HG02763 (cell line): Measurements from ENCODE around the gene PRL.

Source experiments
- ATAC-seq: cut with Tn5 transposase; IDR thresholded peaks from one replicate; pipeline ENCODE4 v1.9.1; 2021; ENCODE audit warnings: mild to moderate bottlenecking, moderate library complexity; ENCODE audit not compliant: unreplicated experiment

PRL gene

DNA sequence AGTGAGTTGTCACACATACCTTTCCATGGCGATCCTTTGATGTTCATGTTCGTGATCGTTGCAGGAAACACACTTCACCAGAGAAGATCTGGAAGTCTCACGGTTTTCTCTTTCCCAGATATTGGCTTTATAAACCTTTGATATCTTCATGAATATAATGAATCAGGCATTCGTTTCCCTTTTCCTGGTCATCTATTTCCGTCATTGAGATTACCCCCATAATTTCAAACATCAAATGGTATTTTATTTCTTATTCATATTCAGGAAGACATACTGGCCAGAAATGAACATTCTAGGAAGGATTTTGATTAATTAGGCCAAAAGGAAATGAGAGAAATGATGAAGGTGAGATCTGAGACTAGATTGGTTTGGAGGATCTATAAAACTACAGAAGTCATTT lies at the start of gene PRL:
TSS of gene PRL (minus strand) at position 101 of the 400 bp plus-strand sequence. CDS start at position 47, 54 bp downstream.
- no peak for ATAC-seq

DNA sequence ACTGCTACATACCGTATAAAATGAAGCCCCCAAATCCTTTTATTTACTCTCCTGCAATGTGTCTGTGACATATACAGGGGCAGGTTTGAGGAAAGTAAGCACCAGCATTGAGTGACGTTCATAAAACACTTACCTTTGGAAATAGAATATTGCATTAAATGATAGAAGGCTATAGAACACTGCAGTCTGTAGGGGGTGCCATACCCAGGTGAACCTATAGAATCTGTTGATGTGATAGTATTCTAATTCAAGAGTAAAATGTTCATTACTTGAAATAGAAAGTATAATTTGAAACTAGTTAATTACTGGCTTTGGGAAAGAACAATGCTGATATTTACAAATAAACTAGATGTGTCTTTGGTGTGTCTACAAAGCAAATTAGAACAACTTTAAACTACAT lies 47.0 kb upstream of the PRL start:
- no peak for ATAC-seq

DNA sequence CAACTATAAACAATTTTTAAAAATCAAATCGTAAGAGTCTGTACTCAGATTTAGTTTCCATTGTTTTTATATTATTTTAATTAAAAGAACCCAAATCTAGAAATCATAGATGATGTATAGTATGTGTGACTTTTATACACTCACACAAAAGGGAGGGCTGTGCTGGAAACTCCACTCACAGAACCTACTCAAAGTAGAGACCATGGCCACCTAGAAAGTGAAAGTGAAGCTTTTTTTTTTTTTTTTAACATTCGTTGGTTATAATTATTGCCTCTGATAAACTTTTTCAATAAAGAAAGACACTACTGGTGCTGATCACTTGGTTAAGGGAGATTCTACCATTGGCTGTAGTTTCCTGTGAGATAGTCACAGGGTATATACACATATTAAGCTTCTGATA lies 37.9 kb upstream of the PRL start:
- ATAC-seq, result no peak

- no peak for ATAC-seq
Observed at GRCh38 chr6:22333802-22334201, 37.0 kb upstream of the PRL start.

DNA sequence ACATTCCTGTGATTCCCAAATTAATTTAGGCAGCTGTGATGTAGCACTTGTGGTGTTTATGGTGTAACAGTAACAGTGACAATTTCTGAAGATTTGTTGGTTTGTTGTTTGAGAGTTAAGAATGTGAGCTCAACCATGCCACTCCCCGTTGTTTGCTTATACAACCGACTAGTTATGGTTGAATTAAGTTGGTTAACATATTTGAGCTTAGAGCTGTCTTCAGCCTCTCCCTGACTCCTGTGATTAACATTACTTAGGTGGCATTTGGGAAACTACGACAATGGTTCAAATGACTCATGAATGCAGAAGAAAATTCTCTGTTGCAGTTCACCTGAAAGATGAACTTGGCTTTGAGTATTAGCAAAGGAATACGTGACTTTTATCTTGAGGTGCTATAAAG lies 35.9 kb upstream of the PRL start:
- ATAC-seq, result no peak

GRCh38 chr6:22332216-22332615 lies 35.4 kb upstream of the PRL start:
- no peak for ATAC-seq

DNA sequence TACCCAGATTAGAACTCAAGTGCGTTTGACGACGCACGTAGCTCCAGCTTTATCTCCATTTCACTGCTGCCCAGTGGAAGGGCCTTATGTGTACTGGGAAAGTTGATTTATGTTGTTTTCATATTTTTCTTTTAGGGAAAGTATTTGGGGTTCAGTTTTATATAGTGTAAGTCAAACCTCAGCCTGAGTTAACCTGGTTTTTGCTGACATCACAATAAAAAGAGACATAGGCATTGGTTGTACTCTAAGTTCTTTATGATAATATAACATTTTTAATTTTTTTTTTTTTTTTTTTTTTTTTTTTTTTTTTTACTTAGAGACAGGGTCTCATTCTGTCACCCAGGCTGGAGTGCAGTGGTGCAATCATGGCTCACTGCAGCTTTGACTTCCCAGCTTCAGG lies 34.1 kb upstream of the PRL start:
- ATAC-seq, result no peak

GRCh38 chr6:22328474-22328873 lies 31.6 kb upstream of the PRL start:
- ATAC-seq, result no peak

GRCh38 chr6:22327881-22328280 lies 31.0 kb upstream of the PRL start:
- no peak for ATAC-seq

DNA sequence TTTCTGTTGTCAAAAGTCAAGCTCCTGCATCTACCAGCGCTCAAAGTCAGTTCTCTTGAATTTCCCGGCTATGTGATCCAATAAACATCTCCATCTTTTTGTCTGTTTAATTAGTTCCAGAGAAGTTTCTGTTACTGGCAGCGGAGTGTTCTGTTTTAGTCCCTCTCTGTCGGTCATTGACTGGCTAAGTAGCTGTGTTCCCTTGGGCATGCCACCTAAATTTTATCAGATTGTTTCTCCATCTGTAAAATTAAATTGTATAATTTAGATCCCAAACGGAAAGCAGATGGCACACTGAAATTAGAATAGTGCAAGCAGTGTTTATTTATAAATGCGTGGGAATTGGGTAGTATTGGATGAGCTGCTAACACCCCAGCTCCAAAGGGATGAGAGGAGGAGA lies 29.7 kb upstream of the PRL start:
- ATAC-seq, result no peak

DNA sequence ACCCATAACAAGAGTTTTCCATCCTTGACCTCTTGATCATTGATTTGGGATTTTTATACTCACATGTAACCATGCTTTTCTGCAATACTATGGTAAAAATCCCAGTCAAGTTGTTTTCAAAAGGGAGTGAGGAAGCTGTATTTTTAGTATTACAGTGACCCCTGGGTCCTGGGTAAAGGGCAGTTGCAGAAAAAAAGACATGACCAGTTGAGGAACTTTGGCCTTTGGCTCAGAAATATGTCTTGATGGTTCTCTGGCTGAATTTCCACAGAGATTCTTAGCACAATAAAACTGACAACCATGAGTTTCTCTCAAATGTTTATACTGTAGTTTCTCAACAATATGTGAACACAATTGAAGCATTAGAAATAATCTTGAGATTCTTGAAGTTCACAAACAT lies 28.6 kb upstream of the PRL start:
- no peak for ATAC-seq

- ATAC-seq, result no peak
Observed at GRCh38 chr6:22323848-22324247, 27.0 kb upstream of the PRL start.

DNA sequence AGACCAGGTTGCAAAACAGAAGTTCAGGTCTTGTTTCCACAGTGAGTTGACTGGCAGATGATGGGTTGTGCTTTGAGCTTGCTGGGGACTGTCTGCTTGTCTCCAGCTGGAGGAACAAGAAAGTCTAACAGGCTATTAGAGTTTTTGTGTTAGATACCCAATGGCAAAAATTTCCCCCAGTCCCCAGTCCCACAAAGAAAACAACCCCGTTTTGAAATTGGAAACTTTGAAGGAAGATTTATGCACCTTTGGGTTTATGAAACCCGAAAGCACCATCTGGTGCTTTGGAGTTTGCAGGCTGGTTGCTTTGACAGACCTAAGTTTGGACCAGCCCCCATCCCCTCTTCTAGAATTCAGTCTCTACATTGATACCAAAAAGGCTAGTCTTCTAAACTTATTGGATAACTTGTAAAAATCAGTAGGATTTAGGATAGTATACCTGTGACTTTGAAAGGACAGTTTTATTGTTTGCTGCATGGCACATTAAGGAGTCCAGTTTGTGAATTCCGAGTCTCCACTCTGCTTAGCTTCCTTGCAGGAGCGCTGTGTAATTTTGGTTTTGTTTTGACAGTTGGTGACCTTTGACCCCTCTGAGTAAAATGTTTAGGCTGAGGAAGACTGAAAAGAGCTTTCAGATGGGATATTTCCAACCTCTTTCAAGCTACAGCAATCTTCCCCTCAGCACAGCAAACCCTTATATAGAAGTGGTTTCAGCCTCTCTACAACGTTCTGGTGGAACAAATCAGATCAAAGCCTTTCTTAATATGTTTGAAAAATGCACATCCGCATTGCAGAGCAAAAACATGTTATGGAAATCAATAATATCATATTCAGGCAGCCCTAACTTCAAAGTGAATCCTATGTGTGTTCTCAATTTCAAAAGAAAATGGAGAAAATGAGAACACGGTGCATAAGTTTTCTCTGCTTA lies 25.5 kb upstream of the PRL start:
- no peak for ATAC-seq

DNA sequence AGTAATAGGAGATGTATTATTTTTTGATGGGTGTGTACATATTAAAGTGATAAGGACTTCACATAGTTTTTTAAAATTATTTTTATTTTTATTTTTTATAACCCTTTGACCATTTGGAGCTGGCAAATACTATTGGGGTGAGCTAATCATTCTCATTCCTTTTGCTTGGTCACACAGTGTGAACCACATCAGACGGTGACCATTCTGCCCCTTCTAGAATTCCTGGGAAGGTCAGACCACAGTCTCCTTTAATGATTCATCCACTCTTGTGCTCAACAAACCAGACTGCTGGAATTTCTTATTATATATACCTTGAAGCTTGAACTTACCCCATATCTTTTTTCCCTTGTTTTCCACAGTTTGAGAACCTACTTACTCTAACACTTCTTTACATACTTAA lies 23.9 kb upstream of the PRL start:
- no peak for ATAC-seq

- ATAC-seq, result no peak
Observed at GRCh38 chr6:22318404-22318803, 21.6 kb upstream of the PRL start.

GRCh38 chr6:22313796-22314195 lies 17.0 kb upstream of the PRL start:
- ATAC-seq, result no peak

GRCh38 chr6:22308939-22309338 lies 12.1 kb upstream of the PRL start:
- no peak for ATAC-seq

DNA sequence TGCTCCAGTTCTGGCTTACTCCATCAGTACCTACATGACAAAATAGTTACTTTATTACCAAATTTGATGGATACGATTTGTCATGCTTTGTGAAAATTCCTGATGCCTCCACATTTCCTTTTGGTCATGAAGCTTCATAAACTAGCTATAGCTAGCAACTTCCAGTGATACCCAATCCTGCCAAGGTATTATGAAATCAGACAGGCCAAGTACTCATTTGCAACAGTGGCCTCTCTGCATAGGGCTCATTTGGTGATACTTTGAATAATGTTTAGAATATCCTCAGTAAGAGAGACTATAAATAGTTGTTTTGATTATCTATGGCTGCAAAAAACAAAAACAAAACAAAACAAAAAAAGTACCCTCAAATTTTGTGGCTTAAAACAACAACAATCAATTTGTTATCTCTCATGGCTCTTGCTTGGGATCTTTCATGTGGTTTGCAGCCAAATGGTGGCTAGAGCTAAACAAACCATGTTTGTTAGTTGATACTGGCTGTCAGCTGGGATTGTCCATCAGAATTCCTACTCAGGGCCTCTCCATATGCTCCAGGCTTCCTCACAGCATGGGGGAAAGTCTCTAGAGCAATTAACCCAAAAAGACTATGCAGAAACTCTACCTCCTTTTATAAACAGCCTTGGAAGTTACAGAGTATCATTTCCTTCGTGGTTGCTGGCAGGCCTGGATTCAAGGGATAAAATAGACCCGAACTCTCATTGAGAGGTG lies 10.1 kb upstream of the PRL start:
- no peak for ATAC-seq

- no peak for ATAC-seq
Observed at GRCh38 chr6:22302838-22303237, 6.0 kb upstream of the PRL start.

DNA sequence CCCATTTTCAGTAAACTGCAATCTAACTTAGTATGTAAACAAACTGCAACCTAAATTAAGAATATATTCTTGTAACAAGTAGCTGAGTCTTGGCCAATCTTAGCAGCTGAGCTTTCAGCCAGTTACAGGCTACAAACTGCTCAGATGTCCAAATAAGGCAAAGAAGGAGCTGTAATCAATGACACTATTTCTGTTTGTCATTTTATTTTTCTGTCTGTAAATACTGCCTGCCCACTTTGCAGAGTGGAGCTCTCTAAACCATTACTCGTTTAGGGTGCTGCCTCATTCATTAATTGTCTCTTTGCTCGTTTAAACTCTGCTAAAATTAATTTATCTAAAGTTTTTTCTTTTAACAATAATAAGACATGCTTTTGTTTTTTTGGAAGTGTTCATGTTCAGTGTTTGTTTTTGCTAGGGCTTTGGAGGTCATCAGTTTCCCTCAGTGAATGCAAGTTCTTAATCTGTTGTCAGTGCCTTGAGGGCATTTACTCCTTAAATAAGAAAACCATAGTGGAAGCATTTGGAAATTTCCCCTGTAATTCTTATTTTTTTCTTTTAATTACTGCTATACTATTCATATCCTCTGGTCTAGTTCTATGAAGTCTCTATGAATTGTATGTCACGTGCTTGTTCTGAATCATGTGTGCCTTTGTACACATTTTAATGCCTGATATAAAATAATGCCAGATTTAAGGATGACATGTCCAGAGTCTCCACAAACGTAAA lies 3.6 kb upstream of the PRL start:
- ATAC-seq, result no peak

DNA sequence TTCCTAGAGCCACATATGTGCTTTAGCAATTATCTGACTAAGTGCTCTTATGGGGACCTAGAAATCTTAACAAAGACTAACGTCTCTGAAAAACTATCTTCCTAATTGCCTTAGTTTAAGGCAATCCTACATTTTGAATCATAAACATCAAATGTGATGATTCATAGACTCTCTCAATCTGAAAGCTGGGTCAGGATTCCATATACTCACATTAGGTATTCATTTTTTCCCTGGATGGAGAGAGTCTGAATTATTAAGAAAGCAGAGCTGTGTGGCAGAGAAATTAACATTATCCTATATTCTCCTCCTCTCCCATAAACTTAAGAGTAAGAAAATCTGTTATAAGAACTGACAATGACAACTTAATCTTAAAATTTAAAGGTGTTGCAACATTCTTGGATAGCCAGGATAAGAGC lies 1.6 kb upstream of the PRL start:
- ATAC-seq, result no peak

DNA sequence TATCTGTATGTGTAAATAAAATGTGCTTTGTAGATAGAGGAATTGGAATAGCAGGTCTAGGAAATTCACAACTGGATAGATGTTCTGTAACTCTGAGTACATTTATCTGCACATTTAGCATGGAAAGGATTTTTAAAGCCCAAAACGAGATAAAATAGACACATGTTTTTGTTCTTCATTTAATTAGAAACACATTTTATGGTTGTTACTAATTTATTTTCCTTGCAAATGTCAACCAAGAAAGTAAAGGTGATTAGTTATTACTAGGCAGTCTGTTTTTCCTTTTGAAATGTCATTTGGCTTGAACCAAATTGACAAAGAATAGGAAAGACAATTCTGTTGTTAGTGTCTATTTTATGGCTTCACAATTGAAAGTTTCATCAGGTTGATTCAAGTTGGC lies 769 bp downstream of the PRL start:
- no peak for ATAC-seq
